UCSD-AML1 (cell line): ENCODE measurements around the gene SFMBT2.

Experiments used
- DNase-seq: peaks from one replicate; lab custom pipeline; 2025; ENCODE audit not compliant: unreplicated experiment; lab: John Stamatoyannopoulos, UW

SFMBT2 gene

DNA sequence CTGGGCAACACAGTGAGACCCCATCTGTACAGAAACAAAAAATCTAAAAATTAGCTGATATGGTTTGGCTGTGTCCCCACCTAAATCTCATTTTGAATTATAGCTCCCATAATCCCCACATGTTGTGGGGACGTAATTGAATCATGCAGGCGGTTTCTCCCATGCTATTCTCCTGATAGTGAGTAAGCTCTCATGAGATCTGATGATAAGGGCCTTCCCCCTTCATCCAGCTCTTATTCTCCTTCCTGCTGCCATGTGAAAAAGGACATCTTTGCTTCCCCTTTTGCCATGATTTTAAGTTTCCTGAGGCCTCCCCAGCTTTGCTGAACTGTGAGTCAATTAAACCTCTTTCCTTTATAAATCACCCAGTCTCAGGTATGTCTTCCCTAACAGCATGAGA lies 136.5 kb downstream of the SFMBT2 start:
- no peak for DNase-seq

DNA sequence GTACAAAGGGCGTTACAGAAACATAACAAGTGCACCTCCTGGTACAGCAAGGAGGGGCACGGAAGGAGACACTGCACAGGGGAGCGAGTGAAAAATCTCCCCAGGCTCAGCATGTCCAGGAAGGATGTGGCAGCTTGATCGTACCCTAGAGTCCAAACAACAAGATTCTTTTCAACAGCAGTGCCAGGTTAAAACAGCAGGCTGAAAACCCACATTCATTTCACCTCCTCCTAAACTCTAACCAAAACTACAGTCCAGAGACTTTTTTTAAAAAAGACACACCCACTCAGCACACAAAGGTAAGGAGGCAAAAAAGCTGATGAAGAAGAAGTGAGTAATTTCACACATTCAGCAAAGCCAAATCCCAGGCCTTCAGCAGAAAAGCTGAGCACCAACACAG lies 138.8 kb downstream of the SFMBT2 start:
- no peak for DNase-seq

DNA sequence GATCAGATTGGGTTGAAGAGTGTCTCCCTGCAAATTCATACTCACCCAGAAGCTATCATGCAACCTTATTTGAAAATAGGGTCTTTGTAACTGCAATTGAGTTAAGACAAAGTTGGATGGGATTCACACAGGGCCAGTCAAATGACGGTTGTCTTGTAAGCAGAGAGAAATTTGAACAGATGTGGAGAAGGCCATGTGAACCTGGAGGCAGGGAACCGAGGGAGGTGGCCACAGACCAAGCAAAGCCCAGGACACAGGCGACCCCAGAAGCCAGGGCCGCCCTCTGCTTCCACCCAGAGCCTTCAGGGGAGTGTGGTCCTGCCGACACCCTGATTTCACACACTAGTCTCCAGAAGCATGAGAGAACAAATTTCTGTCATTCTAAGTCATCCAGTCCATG lies 140.8 kb downstream of the SFMBT2 start:
- DNase-seq: no peak

GRCh38 chr10:7267142-7267541 lies 143.7 kb downstream of the SFMBT2 start:
- no peak for DNase-seq

DNA sequence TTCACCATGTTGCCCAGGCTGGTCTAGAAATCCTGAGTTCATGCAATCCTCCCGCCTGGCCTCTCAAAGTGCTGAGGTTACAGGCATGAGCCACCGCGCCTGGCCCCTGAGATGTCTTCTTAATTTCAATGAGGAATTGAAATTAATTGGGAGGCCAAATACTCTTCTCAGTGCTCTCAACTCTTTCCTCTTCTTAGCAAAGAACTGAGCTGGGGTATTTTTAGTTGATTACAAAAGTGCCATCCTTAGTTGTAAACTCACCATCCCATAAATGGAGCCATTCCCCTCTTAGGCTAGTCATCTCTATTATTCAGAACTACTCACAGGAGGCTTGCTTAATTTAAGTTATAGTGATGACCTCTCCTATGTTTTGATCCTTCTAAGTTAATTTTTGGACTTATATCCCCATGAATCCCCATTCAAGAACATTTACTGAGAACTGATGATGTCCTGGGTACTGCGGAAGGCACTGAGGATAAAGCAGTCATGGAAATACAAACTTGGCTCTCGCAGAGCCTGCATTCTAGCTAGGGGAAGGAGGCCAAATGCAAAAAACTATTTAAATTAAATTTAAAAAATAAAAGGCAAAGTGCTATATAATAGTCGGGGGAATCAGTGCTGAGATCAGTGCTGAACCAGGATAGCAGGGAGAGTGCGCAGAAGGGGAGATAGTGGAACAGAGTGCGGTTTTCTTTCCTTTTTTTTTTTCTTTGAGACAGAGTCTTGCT lies 145.3 kb downstream of the SFMBT2 start:
- DNase-seq: no peak

DNA sequence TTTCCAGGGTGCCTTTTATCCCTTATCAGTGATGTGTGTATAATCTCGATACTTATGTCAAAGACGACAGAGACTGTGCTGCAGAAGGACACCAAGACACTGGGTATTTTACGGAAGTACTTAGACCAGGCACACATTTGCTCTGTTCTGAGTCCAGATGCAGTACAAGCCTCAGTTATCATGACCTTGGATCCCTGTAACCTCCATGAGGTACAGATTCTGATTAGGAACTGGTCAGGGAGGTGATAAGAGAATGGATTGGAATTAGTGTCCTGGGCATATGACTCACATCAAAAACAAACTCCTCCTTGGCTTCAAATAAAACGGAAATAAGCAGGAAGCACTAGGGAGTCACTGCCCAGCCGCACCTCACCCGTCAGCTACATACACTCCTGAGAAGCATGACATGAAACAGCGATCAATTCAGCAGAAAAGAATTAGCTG lies 146.5 kb downstream of the SFMBT2 start:
- DNase-seq: no peak

GRCh38 chr10:7263616-7264015 lies 147.2 kb downstream of the SFMBT2 start:
- DNase-seq: no peak

- DNase-seq: no peak
Measured at GRCh38 chr10:7261351-7261750, 149.5 kb downstream of the SFMBT2 start.

DNA sequence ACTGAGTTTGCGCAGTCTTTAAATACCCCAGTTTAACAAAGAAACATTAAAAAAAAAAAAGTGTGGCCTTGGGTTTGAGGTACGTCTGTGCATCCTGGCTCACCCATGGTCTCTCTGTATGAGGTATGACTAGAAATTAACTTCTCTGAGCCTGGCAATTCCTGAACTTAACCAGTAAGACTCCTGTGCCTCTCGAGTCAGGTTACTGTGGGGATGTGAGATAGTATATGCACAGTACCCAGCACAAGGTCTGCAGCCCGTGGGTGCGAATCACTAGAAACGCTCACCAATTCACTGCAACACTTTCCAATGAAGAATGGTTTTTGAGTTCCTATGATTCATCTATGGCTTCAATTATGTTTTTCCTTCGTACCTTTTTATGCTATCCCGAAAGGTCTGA lies 149.9 kb downstream of the SFMBT2 start:
- DNase-seq: no peak

DNA sequence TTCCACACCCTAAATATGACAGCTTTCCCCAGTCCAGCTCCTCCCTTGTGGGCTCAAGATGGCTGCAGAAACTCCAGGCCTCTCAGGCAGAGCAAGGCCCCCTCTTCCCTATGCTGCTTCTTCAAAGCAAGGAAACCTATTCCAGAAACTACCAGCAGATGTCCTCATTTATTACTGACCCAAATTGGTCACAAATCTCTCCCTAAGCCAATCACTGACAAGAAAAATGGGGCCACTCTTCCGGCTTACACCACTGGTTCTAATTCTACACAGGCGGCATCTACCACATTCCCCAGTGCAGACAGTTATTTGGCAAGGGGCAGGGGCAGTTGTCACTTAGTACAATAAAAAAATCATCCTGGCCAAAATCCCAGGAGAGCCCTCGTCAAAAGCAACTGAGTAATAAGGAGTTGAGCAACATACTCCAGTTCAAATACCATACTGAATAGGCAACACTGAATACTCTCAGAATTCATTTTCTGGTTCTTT lies 150.4 kb downstream of the SFMBT2 start:
- no peak for DNase-seq

GRCh38 chr10:7258948-7259523 lies 151.8 kb downstream of the SFMBT2 start:
- peak; percentile 41 for DNase-seq

GRCh38 chr10:7255517-7255916 lies 155.3 kb downstream of the SFMBT2 start:
- DNase-seq: no peak

DNA sequence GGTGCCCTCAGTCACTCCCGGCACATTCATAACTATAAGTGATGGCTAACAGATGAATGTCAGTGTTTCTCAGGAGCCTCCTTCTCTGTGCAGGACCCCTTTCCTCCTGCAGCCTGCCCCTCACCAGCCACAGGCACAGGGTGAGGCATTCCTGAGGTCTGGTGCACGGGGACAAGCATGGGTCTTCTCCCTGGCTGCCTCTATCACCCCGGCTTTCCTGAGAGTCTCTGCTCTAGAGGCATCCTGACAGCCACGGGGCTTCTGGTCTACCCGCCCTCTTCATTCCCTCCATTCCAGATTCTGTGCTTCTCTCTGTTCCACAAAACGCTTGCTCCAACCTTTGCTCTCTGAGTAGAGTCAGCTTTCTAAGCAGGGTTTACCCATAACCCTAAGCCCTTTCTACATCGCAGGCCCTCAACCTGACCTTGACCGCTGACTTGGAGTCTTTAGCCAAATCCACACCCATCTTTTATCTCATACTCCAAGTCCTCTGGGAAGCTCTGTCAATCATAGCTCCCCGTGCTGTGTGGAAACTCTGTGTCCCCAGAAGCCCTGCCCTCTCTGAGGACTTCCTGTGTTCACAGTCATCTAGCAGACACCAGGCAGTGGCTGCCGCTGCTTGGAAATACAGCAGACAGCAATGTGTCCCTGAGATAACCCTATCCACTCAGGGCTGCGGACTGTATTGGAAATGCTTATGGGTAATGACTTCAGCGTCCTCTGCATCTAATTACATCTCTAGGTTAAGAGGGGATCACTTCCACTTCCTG lies 159.0 kb downstream of the SFMBT2 start:
- DNase-seq: peak; percentile 50

DNA sequence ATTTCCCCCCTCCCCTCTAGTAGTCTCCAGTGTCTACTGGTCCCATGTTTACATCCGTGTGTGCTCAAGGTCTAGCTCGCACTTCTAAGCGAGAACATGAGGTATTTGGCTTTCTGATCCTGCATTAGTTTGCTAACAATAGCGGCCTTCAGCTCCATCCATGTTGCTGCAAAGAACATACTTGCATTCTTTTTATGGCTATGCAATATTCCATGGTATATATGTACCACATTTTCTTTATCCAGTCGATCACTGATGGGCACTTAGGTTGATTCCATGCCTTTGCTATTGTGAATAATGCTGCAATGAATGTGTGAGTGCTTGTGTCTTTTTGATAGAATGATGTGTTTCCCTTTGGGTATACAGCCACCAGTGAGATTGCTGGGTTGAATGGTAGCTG lies 160.6 kb downstream of the SFMBT2 start:
- no peak for DNase-seq

GRCh38 chr10:7248585-7249164 lies 162.2 kb downstream of the SFMBT2 start:
- DNase-seq: no peak

DNA sequence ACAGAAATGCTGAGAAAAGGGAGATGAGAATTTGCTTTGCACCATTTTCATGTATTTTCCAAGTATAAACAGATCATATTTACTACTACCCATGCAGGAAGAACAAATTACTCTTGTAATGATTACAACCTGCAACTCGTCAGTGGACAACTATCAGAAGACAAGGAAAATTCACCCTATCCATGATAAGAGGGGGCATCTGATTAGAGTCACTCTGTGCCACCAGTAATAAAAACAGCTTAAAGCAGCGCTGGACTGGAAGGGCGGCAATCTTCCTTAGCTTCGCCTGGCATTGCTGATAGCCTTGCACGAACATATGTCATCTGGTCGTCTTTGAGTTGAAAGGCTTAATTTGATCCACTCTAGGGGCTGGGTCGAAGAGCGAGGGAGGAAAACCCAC lies 162.7 kb downstream of the SFMBT2 start:
- no peak for DNase-seq

- DNase-seq: no peak
Measured at GRCh38 chr10:7245505-7245904, 165.3 kb downstream of the SFMBT2 start.

GRCh38 chr10:7243873-7244272 lies 167.0 kb downstream of the SFMBT2 start:
- DNase-seq: no peak

DNA sequence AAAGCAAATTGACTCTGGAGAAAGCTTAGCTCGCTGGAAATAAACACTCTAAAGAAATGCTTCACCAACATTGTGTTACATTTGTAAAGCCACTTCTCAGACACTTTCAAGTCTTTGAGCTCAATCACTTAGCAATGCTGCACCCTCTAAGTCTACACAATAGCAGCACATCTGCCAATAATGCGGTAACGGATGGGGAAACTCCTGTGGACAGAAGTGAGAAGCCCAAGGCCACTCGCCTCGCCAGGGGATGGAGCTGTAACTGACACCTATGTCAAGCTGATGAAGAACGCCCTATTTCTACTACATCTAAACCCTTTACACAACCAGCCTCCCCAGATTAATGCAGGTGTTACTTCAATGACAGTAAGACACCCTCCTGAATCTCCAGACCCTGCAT lies 167.7 kb downstream of the SFMBT2 start:
- no peak for DNase-seq

DNA sequence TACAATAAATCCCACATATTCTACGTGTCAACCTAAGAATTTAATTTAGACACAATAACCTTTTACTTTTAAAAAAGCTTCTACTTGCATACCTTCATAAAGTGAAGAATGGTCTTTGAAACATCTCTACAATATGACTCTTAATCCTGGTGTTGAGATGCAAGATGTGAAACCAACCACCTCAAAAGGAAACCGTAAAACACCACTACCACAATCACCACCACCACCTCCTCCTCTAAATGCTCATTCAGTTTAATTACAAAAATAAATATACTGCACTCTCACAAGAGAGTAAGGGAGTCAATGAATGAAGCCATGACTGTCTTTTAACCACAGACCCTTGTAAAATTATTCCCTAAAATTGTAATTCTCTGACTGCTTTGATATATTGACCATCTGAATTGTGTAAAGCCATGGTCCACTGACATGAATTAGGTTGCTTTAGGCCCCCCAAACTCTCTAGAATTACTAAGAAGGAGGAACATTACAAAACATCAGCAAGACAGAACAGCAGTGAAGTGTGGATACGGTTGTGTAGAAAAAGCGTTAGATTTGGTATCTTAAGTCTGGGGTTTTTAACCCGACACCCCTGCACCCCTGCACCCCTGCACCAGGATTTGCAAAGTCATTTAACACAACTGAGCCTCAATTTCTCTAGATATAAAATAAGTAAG lies 171.4 kb downstream of the SFMBT2 start:
- DNase-seq: no peak

DNA sequence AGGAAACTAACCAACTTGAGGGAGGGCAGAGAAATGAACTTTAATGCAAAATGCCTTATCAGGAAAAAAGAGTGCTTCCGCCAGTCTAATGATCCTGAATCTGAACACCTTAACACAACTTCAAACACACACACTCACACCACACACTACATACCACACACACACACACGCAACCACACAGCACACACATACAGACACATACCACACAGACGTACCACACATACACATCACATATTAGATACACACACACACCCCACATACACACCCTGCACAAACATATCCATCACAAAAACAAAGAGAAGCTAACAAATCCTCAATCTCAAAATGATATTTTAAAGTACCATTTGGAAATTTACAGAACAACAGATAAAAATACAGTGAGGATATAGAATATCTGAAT lies 175.5 kb downstream of the SFMBT2 start:
- DNase-seq: no peak
